ENCODE measurements around the gene CDC42EP1.

DNA sequence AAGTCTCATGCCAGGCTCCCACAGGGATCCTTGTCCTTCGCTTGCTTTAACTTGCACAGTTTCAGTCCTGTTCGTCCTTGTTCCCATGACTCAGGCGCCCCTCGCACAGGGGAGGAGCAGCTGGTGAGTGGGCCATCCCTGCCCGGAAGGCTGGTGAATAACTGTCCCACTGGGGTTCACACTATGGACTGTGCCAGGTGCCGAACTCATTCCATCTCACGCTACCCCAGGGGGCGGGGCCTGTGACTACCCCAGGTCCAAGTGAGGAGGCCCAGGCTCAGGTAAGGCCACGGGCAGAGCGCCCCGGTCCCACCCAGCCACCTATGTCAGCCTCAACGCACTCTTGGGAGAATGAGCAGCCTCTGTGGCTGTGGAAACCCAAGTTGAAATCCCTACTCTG is 33.9 kb upstream of the CDC42EP1 start:
- TF ChIP-seq CTCF (IDR thresholded peaks at IDR 0.05) (no peak), POLR2A (IDR thresholded peaks at IDR 0.05) (no peak)

Measured in Peyer's patch (tissue), 4 donors.